GM18858 (cell line): Measurements from ENCODE around the gene TFPT.
"Not testable (repeated sequence)": the region's sequence is repeated elsewhere in the genome, so short reads cannot be mapped to it uniquely, and the experiment has no call there.

Experiments used
- ATAC-seq: cut with Tn5 transposase; IDR thresholded peaks from one replicate; pipeline ENCODE4 v1.9.1; 2021; ENCODE audit not compliant: unreplicated experiment

Gene TFPT

DNA sequence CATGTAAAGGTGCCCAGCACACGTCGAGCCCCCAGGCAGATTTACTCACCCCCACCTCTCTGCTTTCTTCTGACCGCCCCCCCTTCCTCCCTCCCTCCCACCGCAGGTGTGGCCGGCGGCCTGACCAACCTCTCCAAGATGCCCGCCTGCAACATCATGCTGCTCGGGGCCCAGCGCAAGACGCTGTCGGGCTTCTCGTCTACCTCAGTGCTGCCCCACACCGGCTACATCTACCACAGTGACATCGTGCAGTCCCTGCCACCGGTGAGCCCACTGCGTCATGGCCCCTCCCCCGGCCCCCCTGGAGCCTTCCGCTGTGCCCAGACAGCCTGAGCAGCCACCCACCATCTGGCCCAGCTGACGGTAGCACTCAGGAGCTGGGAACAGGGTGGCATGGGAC, 8.9 kb upstream of the TFPT start:
- ATAC-seq: no peak

DNA sequence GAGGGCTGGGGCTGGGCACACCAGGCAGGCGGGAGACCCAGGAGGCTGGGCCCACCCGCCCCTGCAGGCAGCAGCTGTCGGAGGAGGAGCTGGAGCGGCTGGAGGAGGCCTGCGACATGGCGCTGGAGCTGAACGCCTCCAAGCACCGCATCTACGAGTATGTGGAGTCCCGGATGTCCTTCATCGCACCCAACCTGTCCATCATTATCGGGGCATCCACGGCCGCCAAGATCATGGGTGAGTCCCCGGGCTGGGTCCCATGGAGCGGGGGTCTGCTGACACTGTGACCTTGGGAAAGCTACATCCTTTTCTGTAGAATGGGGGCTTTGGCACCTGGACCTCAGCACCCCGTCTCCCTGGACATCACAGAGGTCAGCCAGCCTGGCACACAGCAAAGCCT, 8.2 kb upstream of the TFPT start:
- no peak for ATAC-seq

DNA sequence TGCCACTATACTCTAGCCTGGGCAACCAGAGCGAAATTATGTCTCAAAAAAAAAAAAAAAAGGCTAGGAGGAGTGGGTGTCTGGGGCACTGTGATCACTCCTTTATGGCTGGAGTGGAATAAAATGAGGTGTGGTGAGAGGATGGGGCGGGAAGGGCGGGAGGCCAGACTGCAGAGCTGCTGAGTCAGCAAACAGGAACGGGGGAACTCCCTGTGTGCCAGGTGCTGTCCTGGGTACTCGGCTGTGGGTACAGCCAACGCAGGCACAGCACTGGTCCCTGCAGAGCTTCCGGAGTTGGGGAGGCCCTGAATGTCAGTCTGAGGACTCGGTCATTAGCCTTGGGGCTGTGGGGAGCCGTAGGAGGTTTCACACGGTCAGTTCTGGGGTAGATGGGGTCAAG, 5.8 kb upstream of the TFPT start:
- no peak for ATAC-seq

DNA sequence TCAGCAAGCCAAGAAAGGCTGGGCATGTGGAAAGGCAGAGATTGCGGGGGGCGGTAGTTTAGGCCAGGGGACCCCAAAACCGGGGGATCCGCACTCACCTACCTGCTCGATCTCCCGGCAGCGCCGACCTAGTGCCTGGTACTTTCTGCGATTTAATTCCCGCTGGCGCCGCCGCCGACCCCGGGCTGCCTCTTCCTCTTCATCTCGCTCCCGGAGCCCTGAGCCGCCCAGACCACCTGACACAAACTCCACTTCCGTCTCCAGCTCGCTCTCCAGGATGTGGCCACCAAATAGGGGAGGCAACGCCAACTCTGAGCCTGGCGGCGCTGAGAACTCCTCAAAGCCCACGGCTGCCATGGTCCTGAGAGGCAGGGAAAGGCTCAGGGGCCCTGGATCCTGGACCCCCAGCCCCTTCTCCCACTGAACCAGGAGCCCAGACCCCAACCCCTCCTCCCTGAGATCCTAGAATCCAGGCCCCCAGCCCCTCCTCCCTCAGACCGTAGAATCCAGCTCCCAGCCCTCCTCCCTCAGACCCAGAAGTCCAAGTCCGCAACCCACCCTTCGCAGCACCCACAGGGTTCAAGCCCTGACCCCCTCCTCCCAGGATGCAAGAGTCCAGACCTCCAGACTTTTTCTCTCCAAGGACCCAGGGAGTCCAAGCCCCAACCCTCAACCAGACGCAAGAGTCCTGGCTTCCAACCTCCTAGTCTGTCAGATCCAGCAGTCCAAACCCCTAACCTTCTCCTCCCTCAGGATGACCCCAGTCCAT, 933 bp downstream of the TFPT start:
- no peak for ATAC-seq

DNA sequence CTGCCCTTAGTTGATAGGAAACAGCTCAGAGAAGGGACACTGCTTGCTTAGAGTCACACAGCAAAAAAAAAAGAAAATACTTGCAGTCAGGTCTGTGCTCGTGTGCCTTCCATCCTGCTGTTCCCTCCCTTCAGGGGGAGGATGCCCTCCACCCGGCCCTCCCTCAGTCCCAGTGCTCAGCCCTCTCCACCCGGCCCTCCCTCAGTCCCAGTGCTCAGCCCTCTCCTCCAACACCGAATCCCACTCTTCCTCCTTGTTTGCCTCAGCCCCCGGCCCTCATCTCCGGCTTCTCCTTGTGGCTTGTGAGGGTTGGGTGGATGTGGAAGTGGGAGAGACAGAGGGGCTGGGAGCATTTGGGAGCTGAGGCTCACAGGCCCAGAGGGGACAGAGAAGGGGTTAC, 5.8 kb downstream of the TFPT start:
- ATAC-seq: no peak

DNA sequence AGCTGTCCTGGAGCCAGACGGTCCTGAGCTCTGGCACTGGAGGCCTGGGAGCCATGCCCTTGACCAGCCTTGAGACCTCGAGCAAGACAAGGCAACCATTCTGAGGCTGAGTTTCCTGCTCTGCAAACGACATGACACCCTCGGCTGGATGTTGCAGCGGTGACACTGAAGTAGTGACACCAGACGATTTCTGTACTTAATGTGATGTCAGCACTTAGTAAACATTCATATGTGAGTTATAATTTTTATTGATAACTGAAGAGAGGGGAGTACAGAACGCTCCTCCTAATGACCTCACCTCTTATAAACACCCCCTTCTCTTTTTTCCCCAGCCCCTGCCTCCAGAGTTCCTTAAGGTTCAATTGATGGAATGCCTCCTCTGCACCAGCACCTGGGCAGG, 7.0 kb downstream of the TFPT start:
- ATAC-seq: no peak

DNA sequence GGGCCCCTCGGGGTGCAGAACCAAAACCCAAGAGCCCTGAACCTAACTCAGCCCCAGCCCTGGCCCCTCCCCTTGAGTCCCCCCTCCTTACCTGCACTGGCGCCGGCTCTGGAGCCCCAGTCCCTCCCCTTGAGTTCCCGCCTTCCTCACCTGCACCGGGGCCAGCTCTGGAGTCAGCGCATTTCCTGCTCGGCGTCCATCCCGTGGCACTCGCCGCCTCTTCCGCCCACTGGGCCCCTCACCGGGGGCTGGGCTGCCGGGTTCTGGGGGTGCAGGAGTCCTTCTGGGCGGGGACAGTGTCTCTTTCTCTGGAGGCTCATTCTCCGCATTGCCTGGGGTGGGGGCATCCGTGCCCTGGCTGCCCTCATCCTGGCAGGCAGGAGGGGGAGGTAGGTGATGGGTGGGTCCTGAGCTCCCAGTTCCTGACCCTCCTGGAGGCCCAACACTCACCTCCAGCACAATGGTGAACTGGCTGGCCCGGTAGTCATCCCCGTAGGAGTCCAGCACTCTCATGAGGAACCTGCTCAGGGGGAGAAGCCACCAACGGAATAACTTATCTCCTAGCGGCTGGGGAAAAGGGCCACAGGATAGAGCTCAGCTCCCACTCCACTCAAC, 7.5 kb downstream of the TFPT start:
- no peak for ATAC-seq

DNA sequence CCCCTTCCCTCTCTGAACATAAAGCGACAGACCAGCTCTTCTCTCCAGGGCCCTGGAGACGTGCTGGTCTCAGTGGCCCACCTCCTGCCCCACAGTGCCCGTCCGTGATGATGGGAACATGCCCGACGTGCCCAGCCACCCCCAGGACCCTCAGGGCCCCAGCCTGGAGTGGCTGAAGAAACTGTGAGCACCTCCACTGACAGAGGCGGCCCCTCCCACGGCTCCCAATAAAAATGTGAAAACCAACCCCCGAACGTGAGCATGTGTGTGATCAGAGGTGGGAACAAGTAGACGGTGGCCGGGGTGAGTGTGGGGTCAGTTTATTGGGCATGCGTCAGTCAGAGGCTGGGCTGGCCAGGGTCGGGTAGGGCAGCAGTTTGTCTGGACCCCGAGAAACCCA, 8.7 kb downstream of the TFPT start:
- ATAC-seq: no peak

DNA sequence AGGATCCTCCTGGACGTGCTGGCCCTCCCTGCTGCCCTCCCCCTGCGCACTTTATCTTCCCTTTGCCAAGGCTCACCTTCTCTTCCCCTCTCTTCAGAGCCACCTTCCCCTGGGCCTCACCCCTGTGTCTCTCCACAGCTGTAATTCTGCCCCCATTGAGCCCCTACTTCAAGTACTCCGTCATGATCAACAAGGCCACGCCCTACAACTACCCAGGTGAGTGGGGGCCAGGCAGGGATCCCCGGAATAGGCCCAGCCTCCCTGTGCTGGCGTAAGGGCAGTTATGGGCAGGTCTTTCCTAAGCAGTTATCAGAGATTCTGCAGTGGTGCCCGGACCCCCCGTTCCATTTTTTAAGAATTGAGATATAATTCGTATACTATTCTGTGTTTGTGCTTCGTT, 9.7 kb downstream of the TFPT start:
- no peak for ATAC-seq

DNA sequence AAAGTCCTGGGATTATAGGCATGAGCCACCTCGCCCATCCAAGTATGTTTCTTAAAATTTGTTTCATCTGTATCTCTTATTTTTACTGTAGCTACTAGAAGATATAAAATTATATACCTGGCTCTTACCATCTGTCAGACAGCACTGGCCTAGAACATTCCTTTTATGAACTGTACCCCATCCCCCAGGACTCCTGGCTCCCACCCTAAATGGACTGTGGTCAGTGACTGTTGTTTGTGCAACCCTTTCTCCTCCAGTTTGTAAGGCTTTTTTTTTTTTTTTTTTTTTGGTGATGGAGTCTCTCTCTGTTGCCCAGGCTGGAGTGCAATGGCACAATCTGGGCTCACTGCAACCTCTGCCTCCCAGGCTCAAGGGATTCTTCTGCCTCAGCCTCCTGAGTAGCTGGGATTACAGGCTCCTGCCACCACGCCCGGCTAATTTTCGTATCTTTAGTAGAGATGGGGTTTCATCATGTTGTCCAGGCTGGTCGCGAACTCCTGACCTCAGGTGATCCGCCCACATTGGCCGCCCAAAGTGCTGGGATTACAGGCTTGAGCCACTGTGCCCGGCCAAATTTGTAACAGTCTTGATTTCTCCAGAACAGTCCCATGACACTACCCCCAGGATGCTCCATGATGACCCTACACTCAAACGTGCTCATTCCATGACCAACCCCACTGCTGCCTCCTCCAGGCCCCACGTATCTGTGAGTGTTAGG, 10.3 kb downstream of the TFPT start:
- no peak for ATAC-seq

DNA sequence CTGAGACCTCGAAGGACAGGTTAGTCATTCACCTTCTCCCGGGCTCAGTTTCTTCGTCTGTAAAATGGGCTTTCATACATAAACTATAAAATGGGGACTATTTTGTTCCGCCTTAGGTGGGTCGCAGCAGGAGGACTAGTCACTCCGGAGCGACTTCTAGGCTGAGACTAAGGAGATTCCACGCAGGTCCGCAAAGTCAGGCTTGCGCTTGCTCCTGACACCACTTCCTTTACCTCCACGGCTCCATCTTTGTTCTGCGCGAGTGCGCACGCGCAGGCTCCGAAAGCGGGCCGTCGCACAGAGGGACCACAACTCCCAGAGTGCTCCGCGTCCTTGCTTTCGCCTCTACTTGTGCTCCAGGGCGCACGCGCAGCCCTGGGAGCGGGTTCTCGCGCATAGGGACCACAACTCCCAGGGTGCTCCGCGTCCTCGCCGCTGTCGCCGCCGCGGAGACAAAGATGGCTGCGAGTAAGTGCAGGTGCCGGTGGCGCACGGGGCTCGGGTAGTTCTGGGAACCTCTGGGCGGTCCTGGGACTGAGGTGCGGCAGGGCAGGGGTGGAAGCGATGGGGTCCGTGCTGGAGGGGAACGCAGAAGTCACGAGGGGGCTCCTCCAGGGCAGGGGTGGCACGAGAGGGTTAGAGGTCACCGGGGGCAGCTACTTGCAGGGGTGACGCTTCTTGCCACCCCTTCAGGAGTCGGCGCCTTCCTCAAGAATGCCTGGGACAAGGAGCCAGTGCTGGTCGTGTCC, 12.9 kb downstream of the TFPT start, which contains the start of gene NDUFA3:
NDUFA3 (plus strand) TSS at position 435 of the 749 bp plus-strand sequence; CDS start at position 459, 24 bp downstream.
- ATAC-seq: peak; percentile 94

DNA sequence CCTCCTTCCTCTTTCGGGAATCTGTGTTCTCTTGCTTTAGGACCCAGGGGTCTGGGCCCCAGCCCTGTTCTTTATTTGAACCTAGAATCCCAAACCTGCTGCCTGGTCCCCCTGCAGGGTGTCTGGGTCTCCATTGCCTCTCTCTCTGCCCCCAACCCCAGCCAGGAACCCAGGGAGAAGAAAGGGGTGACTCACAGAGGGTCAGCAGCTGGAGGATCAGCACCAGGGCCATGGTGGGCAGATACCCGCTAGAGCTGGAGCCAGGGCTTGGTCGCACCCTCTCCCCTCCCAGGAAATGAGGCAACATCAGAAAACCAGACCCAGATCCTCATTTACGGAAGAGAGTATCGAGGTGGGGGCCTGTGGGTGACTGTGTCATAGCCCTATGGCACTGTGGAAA, 14.9 kb downstream of the TFPT start, which contains the start of gene OSCAR:
OSCAR (minus strand) TSS at position 243 of the 400 bp plus-strand sequence; CDS start at position 232, 11 bp downstream.
- ATAC-seq: no peak

DNA sequence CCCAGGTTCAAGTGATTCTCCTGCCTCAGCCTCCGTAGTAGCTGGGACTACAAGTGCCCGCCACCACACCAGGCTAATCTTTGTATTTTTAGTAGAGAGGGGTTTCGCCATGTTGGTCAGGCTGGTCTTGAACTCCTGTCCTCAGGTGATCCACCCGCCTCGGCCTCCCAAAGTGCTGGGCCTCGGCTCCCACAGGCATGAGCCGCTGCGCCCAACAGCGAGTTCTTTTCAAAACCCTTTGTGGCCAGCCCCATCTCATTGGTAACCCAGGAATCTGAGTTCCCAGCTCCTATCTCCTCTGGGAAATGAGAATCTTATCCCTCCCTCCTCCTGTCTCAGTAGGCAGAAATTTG, 15.6 kb downstream of the TFPT start:
- ATAC-seq: not testable (repeated sequence)

DNA sequence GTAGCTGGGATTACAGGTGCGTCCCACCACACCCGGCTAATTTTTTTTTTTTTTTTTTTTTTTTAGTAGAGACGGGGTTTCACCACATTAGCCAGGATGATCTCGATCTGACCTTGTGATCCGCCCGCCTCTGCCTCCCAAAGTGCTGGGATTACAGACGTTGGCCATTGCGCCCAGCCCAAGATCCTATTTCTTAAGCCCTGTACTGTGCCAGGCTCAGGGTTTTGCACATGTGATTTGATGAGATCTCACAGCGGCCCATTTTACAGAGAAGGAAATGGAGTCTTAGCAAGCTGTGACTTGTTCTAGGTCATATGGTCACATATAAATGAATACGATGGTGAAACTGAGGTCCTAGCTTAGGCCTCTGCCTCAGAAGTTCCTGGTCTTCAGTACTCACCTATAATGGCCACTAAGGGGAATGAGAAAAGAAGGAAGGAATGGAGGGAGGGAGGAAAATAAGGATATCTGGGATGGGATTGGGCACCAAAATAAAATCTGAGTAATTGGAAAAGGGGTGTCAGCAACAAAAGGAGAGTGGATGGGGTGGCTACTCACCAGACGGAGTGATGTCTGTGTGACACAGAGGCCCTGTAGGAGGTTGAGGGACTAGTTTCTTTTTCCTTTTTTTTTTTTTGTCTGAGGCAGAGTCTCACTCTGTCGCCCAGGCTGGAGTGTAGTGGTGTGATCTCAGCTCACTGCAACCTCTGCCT, 16.1 kb downstream of the TFPT start:
- no peak for ATAC-seq

DNA sequence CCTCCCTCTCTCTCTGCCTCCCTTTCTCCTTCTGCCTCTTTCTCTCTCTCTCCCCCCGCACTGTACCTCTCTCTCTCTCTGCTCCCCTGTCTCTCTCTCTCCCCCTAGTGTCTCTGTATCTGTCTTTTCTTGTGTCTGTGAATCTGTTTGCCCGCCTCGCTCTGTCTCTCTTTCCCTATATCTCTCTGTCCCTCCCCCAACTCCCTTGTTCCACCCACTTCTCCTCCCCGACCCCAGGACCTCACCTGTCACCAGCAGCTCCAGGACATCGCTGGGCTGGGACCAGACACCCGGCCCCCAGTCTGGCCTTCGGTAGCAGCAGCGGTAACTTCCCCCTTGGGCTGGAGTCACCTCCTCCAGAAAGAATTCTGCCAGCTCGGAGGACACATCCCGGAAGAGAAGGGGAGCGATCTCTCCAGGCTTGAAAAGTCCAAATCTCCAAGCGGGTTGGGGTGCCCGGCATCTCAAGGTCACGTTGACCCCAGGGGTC, 18.8 kb downstream of the TFPT start:
- ATAC-seq: no peak

DNA sequence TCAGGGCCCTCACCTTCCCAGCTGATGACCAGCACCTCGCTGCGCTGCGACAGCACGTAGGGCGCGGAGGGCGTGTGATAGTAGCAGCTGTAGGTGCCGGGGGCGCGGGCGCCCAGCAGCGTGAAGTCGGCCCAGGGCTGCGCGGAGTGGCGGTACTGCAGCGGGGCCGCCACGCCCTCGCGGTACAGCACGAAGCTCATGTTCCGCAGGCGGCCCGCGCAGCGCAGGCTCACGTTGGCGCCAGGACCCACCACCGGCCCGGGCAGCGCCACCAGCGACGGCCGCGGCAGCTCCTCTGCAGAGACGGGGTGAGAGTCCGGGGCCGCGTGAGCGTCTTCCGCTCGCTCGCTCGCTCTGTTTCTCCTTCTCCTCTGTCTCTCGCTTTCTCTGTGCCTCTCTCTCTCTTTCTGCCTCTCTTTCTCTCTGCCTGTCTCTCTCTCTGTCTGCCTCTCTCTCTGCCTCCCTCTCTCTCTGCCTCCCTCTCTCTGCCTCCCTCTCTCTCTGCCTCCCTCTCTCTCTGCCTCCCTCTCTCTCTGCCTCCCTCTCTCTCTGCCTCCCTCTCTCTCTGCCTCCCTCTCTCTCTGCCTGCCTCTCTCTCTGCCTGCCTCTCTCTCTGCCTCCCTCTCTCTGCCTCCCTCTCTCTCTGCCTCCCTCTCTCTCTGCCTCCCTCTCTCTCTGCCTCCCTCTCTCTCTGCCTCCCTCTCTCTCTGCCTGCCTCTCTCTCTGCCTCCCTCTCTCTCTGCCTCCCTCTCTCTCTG, 19.4 kb downstream of the TFPT start:
- not testable (repeated sequence) for ATAC-seq

DNA sequence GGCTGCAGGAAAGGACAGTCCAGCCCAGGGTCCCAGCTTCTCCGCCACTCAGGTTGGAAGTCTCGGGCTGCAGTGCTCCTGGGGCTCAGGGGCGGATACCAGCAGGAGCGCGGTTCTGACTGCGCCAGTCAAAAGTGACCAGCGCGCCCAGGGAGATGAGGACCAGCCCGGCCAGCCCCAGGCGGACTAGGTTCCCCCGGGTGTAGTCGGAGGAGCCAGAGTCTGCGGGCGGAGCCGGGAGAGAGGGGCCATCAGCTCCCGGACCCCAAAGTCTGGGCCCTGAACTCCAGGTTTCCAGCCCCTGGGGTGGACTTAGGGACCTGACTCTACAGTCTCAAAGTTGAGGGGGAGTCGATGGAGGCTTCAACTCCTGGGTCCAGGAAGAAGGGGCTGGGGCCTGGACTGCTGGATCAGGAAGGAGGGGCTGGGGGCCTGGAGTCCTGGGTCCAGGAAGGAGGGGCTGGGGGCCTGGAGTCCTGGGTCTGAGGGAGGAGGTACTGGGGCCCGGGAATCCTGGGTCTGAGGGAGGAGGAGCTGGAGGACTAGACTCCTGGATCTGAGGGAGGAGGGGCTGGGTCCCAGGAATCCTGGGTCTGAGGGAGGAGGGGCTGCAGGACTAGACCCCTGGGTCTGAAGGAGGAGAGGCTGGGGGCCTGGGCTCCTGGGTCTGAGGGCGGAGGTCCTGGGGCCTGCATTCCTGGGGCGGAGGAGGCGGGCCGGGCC, 20.2 kb downstream of the TFPT start:
- ATAC-seq: no peak

DNA sequence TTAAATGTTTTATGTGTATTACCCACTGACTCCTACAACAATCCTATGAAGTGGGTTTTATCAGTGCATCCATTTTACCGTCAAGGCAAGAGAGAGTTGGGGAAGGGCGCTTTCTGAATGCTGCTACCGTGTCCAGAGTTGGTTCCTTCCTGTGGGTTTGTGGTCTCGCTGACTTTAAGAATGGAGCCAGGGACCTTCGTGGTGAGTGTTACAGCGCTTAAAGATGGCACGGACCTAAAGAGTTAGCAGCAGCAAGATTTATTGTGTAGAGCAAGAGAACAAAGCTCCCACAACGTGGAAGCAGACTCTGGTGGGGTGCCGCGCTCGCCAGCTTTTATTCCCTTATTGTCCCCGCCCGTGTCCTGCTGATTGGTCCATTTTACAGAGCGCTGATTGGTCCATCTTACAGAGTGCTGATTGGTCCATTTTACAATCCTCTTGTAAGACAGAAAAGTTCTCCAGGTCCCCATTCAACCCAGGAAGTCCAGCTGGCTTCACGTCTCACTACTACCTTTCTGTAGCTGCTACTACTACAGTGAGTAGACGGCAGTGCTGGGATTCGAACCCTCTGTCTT, 20.9 kb downstream of the TFPT start:
- no peak for ATAC-seq

DNA sequence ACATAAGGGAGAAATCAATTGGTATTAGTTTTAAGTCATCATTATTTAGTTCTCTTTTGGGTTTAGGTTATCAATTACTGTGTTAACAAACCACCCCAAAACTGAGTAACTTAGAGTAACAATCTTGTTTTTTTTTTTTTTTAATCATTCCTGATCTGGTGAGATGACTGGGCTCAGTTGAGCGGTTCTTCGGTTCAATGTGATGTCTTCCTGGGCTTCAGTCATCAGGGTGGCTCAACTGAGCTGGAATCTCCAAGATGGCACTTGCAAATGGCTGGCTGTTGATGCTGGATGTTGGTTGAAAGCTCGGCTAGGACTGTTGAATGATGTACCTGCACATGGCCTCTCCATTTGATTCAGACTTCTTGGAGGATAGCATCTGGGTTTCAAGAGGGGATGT, 31.0 kb downstream of the TFPT start:
- ATAC-seq: no peak
